ENCODE measurements around the gene NOB1.

The NOB1 gene

DNA sequence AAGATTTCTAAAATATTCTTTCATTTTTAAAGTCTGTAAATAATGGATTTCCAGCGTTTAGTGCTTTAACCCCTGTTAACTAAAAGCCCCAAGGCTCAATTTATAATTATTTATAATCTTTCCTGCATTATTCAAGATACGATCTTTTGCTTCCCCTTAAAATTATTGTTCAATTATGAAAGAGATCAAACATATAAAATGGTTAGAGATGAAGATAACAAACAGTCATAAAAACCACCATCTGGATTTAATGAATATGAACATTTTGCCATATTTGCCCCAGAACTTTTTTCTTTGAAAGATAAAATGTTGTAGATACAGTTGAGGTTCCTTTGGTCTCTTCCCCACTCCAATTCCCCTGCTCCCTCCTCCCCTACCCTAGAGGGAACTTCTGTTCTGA is 25.0 kb upstream of the NOB1 start:
- TF ChIP-seq FOXP2 (optimal IDR thresholded peaks at IDR 0.05; ENCODE audit: borderline replicate concordance, extremely low read depth, extremely low read length, insufficient read depth) (no peak), SIN3A (IDR thresholded peaks at IDR 0.05; ENCODE audit: borderline replicate concordance, insufficient read depth, low read length) (no peak)
- TF ChIP-seq, protein P1, sequence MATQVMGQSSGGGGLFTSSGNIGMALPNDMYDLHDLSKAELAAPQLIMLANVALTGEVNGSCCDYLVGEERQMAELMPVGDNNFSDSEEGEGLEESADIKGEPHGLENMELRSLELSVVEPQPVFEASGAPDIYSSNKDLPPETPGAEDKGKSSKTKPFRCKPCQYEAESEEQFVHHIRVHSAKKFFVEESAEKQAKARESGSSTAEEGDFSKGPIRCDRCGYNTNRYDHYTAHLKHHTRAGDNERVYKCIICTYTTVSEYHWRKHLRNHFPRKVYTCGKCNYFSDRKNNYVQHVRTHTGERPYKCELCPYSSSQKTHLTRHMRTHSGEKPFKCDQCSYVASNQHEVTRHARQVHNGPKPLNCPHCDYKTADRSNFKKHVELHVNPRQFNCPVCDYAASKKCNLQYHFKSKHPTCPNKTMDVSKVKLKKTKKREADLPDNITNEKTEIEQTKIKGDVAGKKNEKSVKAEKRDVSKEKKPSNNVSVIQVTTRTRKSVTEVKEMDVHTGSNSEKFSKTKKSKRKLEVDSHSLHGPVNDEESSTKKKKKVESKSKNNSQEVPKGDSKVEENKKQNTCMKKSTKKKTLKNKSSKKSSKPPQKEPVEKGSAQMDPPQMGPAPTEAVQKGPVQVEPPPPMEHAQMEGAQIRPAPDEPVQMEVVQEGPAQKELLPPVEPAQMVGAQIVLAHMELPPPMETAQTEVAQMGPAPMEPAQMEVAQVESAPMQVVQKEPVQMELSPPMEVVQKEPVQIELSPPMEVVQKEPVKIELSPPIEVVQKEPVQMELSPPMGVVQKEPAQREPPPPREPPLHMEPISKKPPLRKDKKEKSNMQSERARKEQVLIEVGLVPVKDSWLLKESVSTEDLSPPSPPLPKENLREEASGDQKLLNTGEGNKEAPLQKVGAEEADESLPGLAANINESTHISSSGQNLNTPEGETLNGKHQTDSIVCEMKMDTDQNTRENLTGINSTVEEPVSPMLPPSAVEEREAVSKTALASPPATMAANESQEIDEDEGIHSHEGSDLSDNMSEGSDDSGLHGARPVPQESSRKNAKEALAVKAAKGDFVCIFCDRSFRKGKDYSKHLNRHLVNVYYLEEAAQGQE (IDR thresholded peaks at IDR 0.05; ENCODE audit: insufficient read depth in 1 of 2, low read depth in 2 of 2, low read length in 2 of 2): no peak

DNA sequence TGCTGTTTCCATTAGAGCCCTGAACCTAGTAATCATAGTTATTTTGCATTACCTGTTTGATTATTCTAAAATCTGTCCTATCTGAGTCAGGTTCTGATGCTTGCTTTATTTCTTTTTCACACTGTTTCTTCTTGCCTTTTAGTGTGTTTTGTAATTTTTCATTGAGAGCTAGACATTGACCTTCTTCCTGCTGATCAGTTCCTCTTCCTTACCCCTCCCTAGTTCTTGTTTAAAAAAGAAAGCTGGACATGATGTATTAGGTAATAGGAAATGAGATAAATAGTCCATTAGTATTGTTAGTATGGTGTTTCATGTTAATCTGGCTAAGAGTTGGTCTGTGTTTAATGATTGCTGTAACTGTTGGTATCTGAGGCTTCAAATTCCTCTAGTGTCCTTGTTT is 20.8 kb upstream of the NOB1 start:
- TF ChIP-seq FOXP2 (optimal IDR thresholded peaks at IDR 0.05; ENCODE audit: borderline replicate concordance, extremely low read depth, extremely low read length, insufficient read depth) (no peak), POLR2AphosphoS5 (IDR thresholded peaks at IDR 0.05; ENCODE audit: low read depth, low read length) (no peak), TAF1 (IDR thresholded peaks at IDR 0.05; ENCODE audit: borderline replicate concordance, insufficient read depth, low read length) (no peak), SIN3A (IDR thresholded peaks at IDR 0.05; ENCODE audit: borderline replicate concordance, insufficient read depth, low read length) (no peak)
- TF ChIP-seq, protein P1 (IDR thresholded peaks at IDR 0.05; ENCODE audit: insufficient read depth in 1 of 2, low read depth in 2 of 2, low read length in 2 of 2): no peak

DNA sequence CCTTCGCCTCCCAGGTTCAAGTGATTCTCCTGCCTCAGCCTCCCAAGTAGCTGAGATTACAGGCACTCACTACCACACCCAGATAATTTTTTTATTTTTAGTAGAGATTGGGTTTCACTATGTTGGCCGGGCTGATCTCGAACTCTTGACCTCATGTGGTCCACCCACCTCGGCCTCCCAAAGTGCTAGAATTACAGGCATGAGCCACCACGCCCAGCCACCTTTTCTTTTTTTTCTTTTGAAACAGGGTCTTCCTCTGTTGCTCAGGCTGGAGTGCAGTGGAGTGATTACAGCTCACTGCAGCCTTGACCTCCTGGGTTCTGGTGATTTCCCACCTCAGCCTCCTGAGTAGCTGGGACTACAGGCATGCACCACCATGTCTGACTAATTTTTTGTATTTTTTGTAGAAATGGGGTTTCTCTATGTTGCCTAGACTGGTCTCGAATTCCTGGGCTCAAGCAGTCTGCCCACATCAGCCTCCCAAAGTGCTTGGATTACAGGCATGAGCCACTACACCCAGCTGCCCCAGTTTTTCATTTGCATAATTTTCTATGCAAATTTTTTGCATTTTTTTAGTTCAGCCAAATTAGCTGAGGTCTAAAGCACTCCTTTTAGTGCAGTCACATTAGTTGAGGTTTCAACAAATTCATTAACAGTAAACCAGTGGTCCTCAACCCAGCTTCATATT is 18.7 kb upstream of the NOB1 start:
- TF ChIP-seq FOXP2 (optimal IDR thresholded peaks at IDR 0.05; ENCODE audit: borderline replicate concordance, extremely low read depth, extremely low read length, insufficient read depth) (no peak), POLR2AphosphoS5 (IDR thresholded peaks at IDR 0.05; ENCODE audit: low read depth, low read length) (no peak), TAF1 (IDR thresholded peaks at IDR 0.05; ENCODE audit: borderline replicate concordance, insufficient read depth, low read length) (no peak), SIN3A (IDR thresholded peaks at IDR 0.05; ENCODE audit: borderline replicate concordance, insufficient read depth, low read length) (no peak)
- TF ChIP-seq, protein P1 (IDR thresholded peaks at IDR 0.05; ENCODE audit: insufficient read depth in 1 of 2, low read depth in 2 of 2, low read length in 2 of 2): no peak

GRCh38 chr16:69771651-69771967 is 16.9 kb upstream of the NOB1 start:
- TF ChIP-seq FOXP2 (optimal IDR thresholded peaks at IDR 0.05; ENCODE audit: borderline replicate concordance, extremely low read depth, extremely low read length, insufficient read depth) (no peak), SIN3A (IDR thresholded peaks at IDR 0.05; ENCODE audit: borderline replicate concordance, insufficient read depth, low read length) (no peak), POLR2AphosphoS5 (IDR thresholded peaks at IDR 0.05; ENCODE audit: low read depth, low read length) (no peak), TAF1 (IDR thresholded peaks at IDR 0.05; ENCODE audit: borderline replicate concordance, insufficient read depth, low read length) (no peak)
- TF ChIP-seq, protein P1 (IDR thresholded peaks at IDR 0.05; ENCODE audit: insufficient read depth in 1 of 2, low read depth in 2 of 2, low read length in 2 of 2): no peak

DNA sequence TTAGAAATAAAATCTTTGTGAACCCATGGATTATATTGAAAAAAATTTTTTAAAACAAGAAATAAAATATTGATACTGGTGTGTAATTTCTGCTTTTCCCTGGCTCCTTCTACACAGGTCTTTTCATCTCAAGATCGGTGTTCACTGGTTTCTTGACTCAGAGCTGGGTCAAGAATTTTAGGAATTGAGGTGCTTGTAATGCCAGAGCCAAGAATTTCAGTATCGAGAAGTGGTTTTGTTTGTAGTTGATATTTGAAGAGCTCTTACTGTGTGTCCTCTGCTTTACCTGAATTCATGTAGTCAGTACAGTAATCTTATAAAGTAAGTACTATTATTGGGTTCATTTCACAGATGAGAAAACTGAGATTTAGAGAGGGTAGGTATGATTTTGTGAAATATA is 14.7 kb upstream of the NOB1 start:
- TF ChIP-seq TAF1 (IDR thresholded peaks at IDR 0.05; ENCODE audit: borderline replicate concordance, insufficient read depth, low read length) (no peak), POLR2AphosphoS5 (IDR thresholded peaks at IDR 0.05; ENCODE audit: low read depth, low read length) (no peak), SIN3A (IDR thresholded peaks at IDR 0.05; ENCODE audit: borderline replicate concordance, insufficient read depth, low read length) (no peak), FOXP2 (optimal IDR thresholded peaks at IDR 0.05; ENCODE audit: borderline replicate concordance, extremely low read depth, extremely low read length, insufficient read depth) (no peak)
- TF ChIP-seq, protein P1 (IDR thresholded peaks at IDR 0.05; ENCODE audit: insufficient read depth in 1 of 2, low read depth in 2 of 2, low read length in 2 of 2): no peak
